HG02759 (cell line): ENCODE measurements around the gene GSE1.
A peak's percentile ranks its signal among the peaks of the same experiment; 100 is the strongest.

Experiments
- ATAC-seq: cut with Tn5 transposase; IDR thresholded peaks from one replicate; pipeline ENCODE4 v1.9.1; 2021; ENCODE audit warnings: mild to moderate bottlenecking, moderate library complexity; ENCODE audit not compliant: unreplicated experiment

The GSE1 gene

DNA sequence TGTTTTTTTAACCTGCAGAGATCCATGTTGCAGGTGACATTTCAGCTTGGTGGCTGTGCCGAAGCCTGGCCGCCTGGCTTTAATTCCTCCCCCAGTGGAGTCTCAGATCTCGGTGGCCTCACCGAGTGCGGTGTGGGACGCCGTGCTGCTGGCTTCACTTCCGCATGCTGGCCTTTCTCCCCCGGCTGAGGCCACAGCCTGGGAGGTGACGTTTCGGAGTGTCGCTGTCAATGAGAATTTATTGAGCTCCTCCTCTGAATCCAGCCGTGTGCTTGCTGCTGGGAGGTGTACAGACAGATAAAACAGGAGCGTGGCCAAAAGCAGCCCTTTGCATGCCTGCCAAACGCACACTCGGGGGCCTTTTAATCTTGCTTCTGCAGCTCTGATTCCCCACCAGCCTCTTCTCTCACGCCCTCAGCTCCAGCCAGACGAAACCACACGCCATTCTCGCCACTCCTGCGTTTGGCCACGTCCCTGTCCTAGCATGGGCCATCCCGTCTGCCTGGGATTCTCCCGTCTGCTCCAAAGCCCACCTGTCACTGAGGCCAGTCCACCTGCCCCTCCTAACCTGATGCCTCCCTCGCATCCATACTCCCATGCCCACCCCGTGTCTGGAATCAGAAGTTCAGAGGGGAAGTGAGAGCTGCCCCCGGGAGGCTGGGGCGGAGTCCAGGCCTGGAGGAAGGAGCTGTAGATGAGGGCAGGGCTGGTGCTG lies 3.6 kb downstream of the GSE1 start:
- peak; percentile 29 for ATAC-seq

DNA sequence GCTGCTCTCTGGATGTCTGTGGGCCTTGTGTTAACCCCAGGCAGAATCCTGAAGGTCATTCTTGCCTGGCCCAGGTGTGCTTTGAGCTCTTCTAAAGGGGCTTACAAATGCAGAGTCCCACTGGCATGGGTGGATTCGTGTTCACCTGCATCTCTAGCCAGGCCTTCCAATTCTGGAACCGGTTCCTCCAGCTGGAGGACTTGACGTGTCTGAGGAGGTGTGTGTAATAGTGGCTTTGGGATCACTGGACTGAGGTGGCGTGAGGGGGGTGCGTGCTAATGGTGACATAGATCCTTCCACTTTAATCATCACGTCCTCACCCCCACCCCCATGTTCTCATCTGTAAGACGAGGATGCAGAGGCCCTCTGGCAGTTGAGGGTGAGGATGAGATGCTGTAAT lies 4.8 kb downstream of the GSE1 start:
- ATAC-seq = no peak

DNA sequence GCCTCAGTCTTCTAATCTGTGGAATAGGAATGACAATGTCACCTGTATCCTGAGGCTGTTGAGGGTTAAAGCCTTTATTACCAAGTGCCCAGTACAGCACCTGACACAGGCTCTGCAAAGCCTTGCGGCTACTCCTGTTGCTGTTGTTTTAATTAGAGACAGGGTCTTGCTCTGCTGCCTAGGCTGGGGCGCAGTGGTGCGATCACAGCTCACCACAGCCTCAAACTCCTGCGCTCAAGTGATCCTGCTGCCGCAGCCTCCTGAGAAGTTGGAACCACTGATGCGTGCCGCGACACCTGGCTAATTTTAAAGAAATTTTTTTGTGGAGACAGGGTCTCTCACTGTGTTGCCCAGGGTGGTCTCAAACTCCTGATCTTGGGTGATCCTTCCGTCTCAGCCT lies 5.4 kb downstream of the GSE1 start:
- ATAC-seq = no peak

- ATAC-seq = no peak
Observed at GRCh38 chr16:85619101-85619891, 6.2 kb downstream of the GSE1 start.

DNA sequence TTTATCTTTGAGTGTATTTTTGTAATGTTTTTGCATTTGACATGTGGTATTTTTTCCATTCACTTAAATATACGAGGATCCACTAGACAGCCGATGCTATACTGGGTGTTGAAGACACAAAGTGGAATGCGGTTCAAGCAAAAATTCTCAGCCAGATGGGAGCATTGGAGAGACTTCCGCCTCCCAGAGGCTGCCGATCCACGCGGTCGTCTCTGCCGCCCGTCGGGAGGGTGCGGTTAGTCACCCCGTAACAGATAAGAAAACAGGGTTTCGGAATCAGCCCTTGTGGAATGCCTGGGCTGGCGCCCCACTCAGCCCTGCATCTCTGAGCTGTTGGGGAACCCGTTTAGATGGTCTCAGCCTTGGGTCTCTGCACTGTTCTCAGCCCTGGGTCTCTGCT lies 7.3 kb downstream of the GSE1 start:
- ATAC-seq = no peak

GRCh38 chr16:85621698-85622428 lies 8.7 kb downstream of the GSE1 start:
- ATAC-seq = no peak

GRCh38 chr16:85622683-85623082 lies 9.6 kb downstream of the GSE1 start:
- ATAC-seq = no peak

GRCh38 chr16:85623250-85623649 lies 10.1 kb downstream of the GSE1 start:
- no peak for ATAC-seq

DNA sequence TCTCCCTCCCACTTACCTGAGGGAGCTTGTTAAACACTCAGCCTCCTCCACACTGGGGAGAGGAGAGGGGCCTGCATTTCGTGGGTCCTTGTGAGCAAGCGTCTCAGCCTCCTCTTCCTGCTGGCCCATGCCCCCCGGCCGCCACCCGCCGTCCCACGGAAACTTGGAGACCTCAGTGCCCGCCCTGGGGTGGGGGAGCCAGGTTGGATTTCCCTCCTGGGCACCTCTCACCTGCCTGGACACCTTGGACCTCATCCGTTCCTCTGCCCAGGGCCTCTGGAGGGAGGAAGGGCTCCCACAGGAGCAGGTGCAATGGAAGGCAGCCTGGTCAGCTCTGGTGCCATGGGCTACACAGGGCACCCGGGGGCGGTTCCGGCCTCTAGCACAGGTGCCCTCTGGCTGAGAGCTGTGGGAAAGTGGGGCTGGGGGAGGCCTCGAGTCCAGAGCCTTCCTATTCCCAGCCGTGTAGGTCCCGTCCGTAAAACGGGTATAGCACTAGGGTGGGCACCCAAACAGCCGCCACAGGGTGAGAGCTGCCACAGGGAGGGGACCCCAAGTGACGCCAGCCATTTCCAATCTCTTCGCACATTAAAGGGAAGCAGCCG lies 11.0 kb downstream of the GSE1 start:
- no peak for ATAC-seq

GRCh38 chr16:85624646-85625045 lies 11.5 kb downstream of the GSE1 start:
- ATAC-seq = no peak

- ATAC-seq = no peak
Observed at GRCh38 chr16:85625053-85625452, 11.9 kb downstream of the GSE1 start.

GRCh38 chr16:85625485-85626117 lies 12.5 kb downstream of the GSE1 start:
- no peak for ATAC-seq

DNA sequence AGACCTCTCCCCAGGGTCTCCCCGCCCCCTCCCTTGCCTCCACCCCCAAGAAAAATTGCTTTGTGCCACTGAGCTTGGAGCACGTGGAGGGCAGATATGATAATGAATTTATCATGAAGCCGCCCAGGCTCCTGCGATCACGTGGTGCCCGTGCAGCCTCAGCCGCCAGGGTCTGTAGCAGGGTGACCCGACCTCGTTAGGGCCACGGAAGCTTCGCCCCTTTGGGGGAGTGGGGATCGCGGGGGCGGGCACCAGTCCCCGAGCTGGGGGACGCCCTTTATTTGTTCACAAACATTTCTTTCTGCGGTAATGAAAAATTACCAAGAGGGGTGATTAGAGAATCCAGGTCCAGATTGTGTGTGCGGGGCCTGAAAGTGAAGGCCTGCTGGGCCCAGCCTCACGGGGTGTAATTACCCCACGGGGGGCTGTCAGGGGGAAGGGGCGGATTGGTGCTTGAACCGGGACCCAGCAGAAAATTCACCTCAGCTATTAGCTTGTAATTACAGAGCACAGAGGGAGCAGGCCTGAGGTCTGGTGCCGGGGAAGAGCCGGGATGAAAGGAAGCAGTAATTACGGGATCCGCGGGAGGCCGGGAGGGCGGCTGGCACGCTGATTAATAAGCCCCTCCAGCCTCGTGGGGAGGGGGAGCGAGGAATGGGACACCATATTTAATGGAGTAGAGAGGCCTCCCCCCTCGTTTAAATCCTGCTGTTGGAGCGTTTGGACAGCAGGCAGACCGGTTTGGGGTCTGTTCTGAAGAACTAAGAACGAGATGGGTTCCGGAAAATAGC lies 13.3 kb downstream of the GSE1 start:
- no peak for ATAC-seq

- ATAC-seq = no peak
Observed at GRCh38 chr16:85627089-85627488, 14.0 kb downstream of the GSE1 start.

GRCh38 chr16:85627526-85628264 lies 14.6 kb downstream of the GSE1 start:
- ATAC-seq = no peak

DNA sequence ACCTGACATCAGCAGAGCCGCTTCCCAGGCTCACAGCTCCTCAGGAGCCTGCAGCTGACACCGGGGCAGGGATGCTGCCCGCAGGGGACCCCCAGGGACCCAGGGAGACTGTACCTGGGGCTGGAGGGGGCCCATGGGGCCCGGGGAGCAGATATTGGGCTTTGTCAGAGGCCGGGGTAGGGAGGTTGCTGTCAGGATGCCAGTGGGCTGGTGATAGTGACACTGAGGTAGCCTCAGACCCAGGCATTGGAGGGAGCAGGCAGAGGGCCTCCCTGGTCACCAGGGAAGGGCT lies 15.1 kb downstream of the GSE1 start:
- no peak for ATAC-seq

- ATAC-seq = no peak
Observed at GRCh38 chr16:85628645-85629044, 15.5 kb downstream of the GSE1 start.

DNA sequence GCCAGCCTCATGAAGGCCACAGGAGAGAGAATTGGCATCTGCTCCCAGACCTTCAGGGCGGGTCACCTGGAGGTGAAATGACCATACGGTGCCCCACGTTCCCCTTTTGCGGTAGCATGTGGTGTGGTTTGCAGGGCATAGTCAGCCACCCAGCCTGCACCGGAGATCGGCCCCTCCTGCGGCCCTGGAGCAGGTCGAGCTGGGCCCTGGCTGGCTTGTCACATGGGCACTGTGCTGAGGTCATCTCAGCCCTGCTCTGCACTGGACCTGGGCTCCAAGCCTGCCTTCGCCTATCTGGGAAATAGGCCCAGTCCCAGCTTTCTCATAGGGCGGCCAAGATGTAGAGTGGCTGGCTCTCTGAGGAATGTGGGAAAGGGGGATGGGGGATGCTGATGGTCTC lies 16.2 kb downstream of the GSE1 start:
- no peak for ATAC-seq

GRCh38 chr16:85629853-85630252 lies 16.7 kb downstream of the GSE1 start:
- ATAC-seq = no peak

GRCh38 chr16:85631230-85631629 lies 18.1 kb downstream of the GSE1 start:
- ATAC-seq = no peak
